HepG2 (cell line): ENCODE measurements around the gene NINL. TPM values are rescaled to one million over a fixed set of nuclear protein-coding genes. Genes with fewer than 3 reads are reported as not detected.

Experiments
- ARNTL ChIP-seq: sonication (generic); formaldehyde crosslinking; IDR thresholded peaks from 2 replicates; pipeline ENCODE4 v1.4.0; 2020; ENCODE audit warnings: mild to moderate bottlenecking, missing genetic modification reagents
- CHD4 ChIP-seq: fragments of 200-600 bp; sonication (generic); IDR thresholded peaks from 2 replicates; pipeline ENCODE4 v1.7.0; 2017; ENCODE audit warnings: mild to moderate bottlenecking, low read length, borderline replicate concordance
- FLYWCH1 ChIP-seq: sonication (generic); formaldehyde crosslinking; IDR thresholded peaks from 2 replicates; pipeline ENCODE4 v1.8.1; 2023; ENCODE audit warnings: mild to moderate bottlenecking, missing genetic modification reagents
- FOXA1 ChIP-seq, 2 experiments: fragments of 450-650 bp in 1 of 2; sonication (generic) in 1 of 2; formaldehyde crosslinking in 1 of 2; IDR thresholded peaks; 2 replicates each; pipeline versions ENCODE4 v1.4.0 to v1.6.1; 2016 to 2020; ENCODE audit warnings: missing genetic modification reagents in 1 of 2
- GPBP1L1 ChIP-seq: sonication (generic); formaldehyde crosslinking; IDR thresholded peaks from 2 replicates; pipeline ENCODE4 v1.5.0; 2020; ENCODE audit warnings: mild to moderate bottlenecking, missing genetic modification reagents
- KIAA2018 ChIP-seq: sonication (generic); formaldehyde crosslinking; IDR thresholded peaks from 2 replicates; pipeline ENCODE4 v1.5.0; 2020; ENCODE audit warnings: mild to moderate bottlenecking, missing genetic modification reagents, borderline replicate concordance
- LBX2 ChIP-seq: sonication (generic); formaldehyde crosslinking; IDR thresholded peaks from 2 replicates; pipeline ENCODE4 v1.5.0; 2020; ENCODE audit warnings: missing genetic modification reagents, mild to moderate bottlenecking, borderline replicate concordance
- MED8 ChIP-seq: sonication (generic); formaldehyde crosslinking; IDR thresholded peaks from 2 replicates; pipeline ENCODE4 v1.8.1; 2023; ENCODE audit warnings: mild to moderate bottlenecking, missing genetic modification reagents; ENCODE audit not compliant: insufficient replicate concordance
- NR0B2 ChIP-seq: sonication (generic); formaldehyde crosslinking; IDR thresholded peaks from 2 replicates; pipeline ENCODE4 v1.4.0; 2020; ENCODE audit warnings: mild to moderate bottlenecking, missing genetic modification reagents
- PLSCR1 ChIP-seq: sonication (generic); formaldehyde crosslinking; IDR thresholded peaks from 2 replicates; pipeline ENCODE4 v1.5.0; 2020; ENCODE audit warnings: missing genetic modification reagents, mild to moderate bottlenecking, borderline replicate concordance
- RCOR2 ChIP-seq: IDR thresholded peaks from 2 replicates; pipeline ENCODE4 v1.6.1; 2016; ENCODE audit warnings: missing biosample characterization, missing genetic modification reagents
- SALL2 ChIP-seq: sonication (generic); formaldehyde crosslinking; IDR thresholded peaks from 2 replicates; pipeline ENCODE4 v1.8.1; 2023; ENCODE audit warnings: mild to moderate bottlenecking, missing genetic modification reagents, inconsistent platforms
- ZNF7 ChIP-seq: IDR thresholded peaks from 2 replicates; pipeline ENCODE4 v1.6.1; 2016; ENCODE audit warnings: missing biosample characterization, missing genetic modification reagents
- ZNF790 ChIP-seq: sonication (generic); formaldehyde crosslinking; IDR thresholded peaks from 2 replicates; pipeline ENCODE4 v1.8.0; 2022; ENCODE audit warnings: missing genetic modification reagents, mild to moderate bottlenecking, borderline replicate concordance
- polyA plus RNA-seq, 8 experiments: library from polyadenylated mRNA; depleted of rRNA in 3 of 8; stranded (reverse) in 7 of 8; unstranded in 1 of 8; fragments of >200 nt; fragmentation: Illumina TruSeq in 4 of 8; extraction: Trizol in 4 of 8; gene quantifications; 2 replicates each; pipeline versions ENCODE4 v1.2.1 to v1.2.3, GENCODE V29; 2011 to 2016; ENCODE audit warnings: low read depth in 4 of 8, missing spikeins in 1 of 8, mixed read lengths in 1 of 8; ENCODE audit not compliant: insufficient read depth in 1 of 8
- total RNA-seq, 5 experiments: library from RNA; depleted of rRNA; stranded (reverse); fragments of >200 nt; fragmentation: Illumina TruSeq; extraction: Trizol; gene quantifications; 2 replicates each; pipeline ENCODE4 v1.2.3, GENCODE V29; 2016; ENCODE audit warnings: low read depth in 1 of 5

Gene NINL
- total and polyA plus RNA-seq, 2 of the 13 experiments (the other 11 are each of a cell fraction or from before 2014, with no cell fraction given): 32.3 to 34.3 TPM

- TF ChIP-seq KIAA2018 (CRISPR knock-in tag) (no peak), PLSCR1 (CRISPR knock-in tag) (no peak), FLYWCH1 (CRISPR knock-in tag) (no peak), ZNF7 (CRISPR knock-in tag) (no peak), MED8 (CRISPR knock-in tag) (no peak), SALL2 (CRISPR knock-in tag) (no peak), RCOR2 (CRISPR knock-in tag) (no peak; the same call in 1 of the 2 replicates), LBX2 (CRISPR knock-in tag) (no peak), FOXA1 (IDR thresholded peaks at IDR 0.05) (no peak), FOXA1 (CRISPR knock-in tag; IDR thresholded peaks at IDR 0.05) (0 out of 2 replicates have a peak, but pooled peaks have one; percentile 13), CHD4 (no peak), ZNF790 (CRISPR knock-in tag) (no peak), ARNTL (peak; percentile 75), GPBP1L1 (CRISPR knock-in tag) (no peak), NR0B2 (no peak)
Observed at GRCh38 chr20:25525867-25526266, 59.5 kb downstream of the NINL start (continued).
